Measurements from ENCODE around the gene PCNP. TPM values are rescaled to one million over a fixed set of nuclear protein-coding genes. Genes with fewer than 3 reads are reported as not detected.
"Not testable (repeated sequence)": the region's sequence is repeated elsewhere in the genome, so short reads cannot be mapped to it uniquely, and the experiment has no call there.

Gene PCNP
- polyA plus RNA-seq, 1 donor (not counting 4 experiments of a cell fraction or from before 2014, with no cell fraction given) = 97.8 TPM

DNA sequence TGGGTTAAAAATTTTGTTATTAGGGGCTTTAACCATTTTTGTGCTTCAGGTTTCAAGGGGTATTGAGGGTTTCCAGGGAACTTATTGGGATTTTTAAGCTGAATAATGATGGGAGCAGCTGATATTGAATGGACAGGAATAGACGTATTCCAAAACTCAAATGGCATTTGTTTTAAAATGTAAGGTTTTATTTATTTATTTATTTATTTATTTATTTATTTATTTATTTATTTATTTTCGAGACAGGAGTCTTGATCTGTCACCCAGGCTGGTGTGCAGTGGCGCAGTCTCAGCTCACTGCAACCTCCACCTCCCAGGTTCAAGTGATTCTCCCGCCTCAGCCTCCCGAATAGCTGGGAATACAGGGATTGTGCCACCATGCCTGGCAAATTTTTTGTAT is 38.8 kb upstream of the PCNP start:
- H3K4me2 ChIP-seq (ENCODE audit: control insufficient read depth, extremely low read depth, insufficient read depth, low read depth, low read length) = no peak overlapping the region
- H3K4me1 ChIP-seq (ENCODE audit: control insufficient read depth, extremely low read depth, insufficient read depth, low read length) = peaks cover 18% of the 10 kb centered on the region
- H4K20me1 ChIP-seq (ENCODE audit: control insufficient read depth, extremely low read depth, insufficient read depth, low read length) = no peaks in the 10 kb centered on the region
- H3K27me3 ChIP-seq (ENCODE audit: control insufficient read depth, extremely low read depth, insufficient read depth, low read length) = no peaks in the 10 kb centered on the region
- H3K9me3 ChIP-seq (ENCODE audit: control insufficient read depth, low read depth, low read length) = no peaks in the 10 kb centered on the region
- dilution Hi-C loops (cut with MboI; ENCODE audit: extremely low pct_ligation_motif_present, low sequenced_read_pairs) = no loop called here
- no peak for DNase-seq (ENCODE audit: low read depth, low spot score)
- H3K9ac ChIP-seq (ENCODE audit: control insufficient read depth, extremely low read depth, insufficient read depth, low read length) = no peak overlapping the region
- H3K36me3 ChIP-seq (ENCODE audit: control insufficient read depth in 2 of 2, extremely low read depth in 1 of 2, insufficient read depth in 2 of 2, low read length in 2 of 2) = no peaks in the 10 kb centered on the region
- no peak overlapping the region for H2AFZ ChIP-seq (ENCODE audit: control insufficient read depth, low read length)
- FAIRE-seq = no peak
- H3K79me2 ChIP-seq (ENCODE audit: control insufficient read depth, insufficient read depth, low read length) = no peaks in the 10 kb centered on the region
- TF ChIP-seq, protein P1, sequence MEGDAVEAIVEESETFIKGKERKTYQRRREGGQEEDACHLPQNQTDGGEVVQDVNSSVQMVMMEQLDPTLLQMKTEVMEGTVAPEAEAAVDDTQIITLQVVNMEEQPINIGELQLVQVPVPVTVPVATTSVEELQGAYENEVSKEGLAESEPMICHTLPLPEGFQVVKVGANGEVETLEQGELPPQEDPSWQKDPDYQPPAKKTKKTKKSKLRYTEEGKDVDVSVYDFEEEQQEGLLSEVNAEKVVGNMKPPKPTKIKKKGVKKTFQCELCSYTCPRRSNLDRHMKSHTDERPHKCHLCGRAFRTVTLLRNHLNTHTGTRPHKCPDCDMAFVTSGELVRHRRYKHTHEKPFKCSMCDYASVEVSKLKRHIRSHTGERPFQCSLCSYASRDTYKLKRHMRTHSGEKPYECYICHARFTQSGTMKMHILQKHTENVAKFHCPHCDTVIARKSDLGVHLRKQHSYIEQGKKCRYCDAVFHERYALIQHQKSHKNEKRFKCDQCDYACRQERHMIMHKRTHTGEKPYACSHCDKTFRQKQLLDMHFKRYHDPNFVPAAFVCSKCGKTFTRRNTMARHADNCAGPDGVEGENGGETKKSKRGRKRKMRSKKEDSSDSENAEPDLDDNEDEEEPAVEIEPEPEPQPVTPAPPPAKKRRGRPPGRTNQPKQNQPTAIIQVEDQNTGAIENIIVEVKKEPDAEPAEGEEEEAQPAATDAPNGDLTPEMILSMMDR (optimal IDR thresholded peaks at IDR 0.05 in 1 of 3, IDR thresholded peaks at IDR 0.05 in 1 of 3, conservative IDR thresholded peaks at IDR 0.05 in 1 of 3; ENCODE audit: extremely low read depth in 1 of 3, insufficient read depth in 2 of 3, low read length in 3 of 3) = no peak
- no peak for TF ChIP-seq EZH2 (IDR thresholded peaks at IDR 0.05; ENCODE audit: low read length)
- H3K27ac ChIP-seq (ENCODE audit: control insufficient read depth, insufficient read depth, low read length) = no peak overlapping the region
- no peak overlapping the region for H3K4me3 ChIP-seq (ENCODE audit: control insufficient read depth in 2 of 3, extremely low read depth in 1 of 3, insufficient read depth in 2 of 3, low read depth in 1 of 3, low read length in 3 of 3)
- H3K9me1 ChIP-seq (ENCODE audit: control insufficient read depth, extremely low read depth, insufficient read depth, low read length) = no peaks in the 10 kb centered on the region

- Histone ChIP-seq H3K36me3 (ENCODE audit: control insufficient read depth in 2 of 2, extremely low read depth in 1 of 2, insufficient read depth in 2 of 2, low read length in 2 of 2) (no peaks in the 10 kb centered on the region), H4K20me1 (ENCODE audit: control insufficient read depth, extremely low read depth, insufficient read depth, low read length) (no peaks in the 10 kb centered on the region), H3K9me3 (ENCODE audit: control insufficient read depth, low read depth, low read length) (no peaks in the 10 kb centered on the region), H3K4me2 (ENCODE audit: control insufficient read depth, extremely low read depth, insufficient read depth, low read depth, low read length) (no peak overlapping the region), H2AFZ (ENCODE audit: control insufficient read depth, low read length) (no peak overlapping the region), H3K9me1 (ENCODE audit: control insufficient read depth, extremely low read depth, insufficient read depth, low read length) (no peaks in the 10 kb centered on the region), H3K79me2 (ENCODE audit: control insufficient read depth, insufficient read depth, low read length) (no peaks in the 10 kb centered on the region), H3K4me1 (ENCODE audit: control insufficient read depth, extremely low read depth, insufficient read depth, low read length) (peaks cover 18% of the 10 kb centered on the region), H3K4me3 (ENCODE audit: control insufficient read depth in 2 of 3, extremely low read depth in 1 of 3, insufficient read depth in 2 of 3, low read depth in 1 of 3, low read length in 3 of 3) (no peak overlapping the region), H3K9ac (ENCODE audit: control insufficient read depth, extremely low read depth, insufficient read depth, low read length) (no peak overlapping the region), H3K27ac (ENCODE audit: control insufficient read depth, insufficient read depth, low read length) (no peak overlapping the region), H3K27me3 (ENCODE audit: control insufficient read depth, extremely low read depth, insufficient read depth, low read length) (no peaks in the 10 kb centered on the region)
- FAIRE-seq (no peak), DNase-seq (ENCODE audit: low read depth, low spot score) (no peak)
- dilution Hi-C loops (cut with MboI; ENCODE audit: extremely low pct_ligation_motif_present, low sequenced_read_pairs) = no loop called here
- TF ChIP-seq, protein P1 (optimal IDR thresholded peaks at IDR 0.05 in 1 of 3, IDR thresholded peaks at IDR 0.05 in 1 of 3, conservative IDR thresholded peaks at IDR 0.05 in 1 of 3; ENCODE audit: extremely low read depth in 1 of 3, insufficient read depth in 2 of 3, low read length in 3 of 3) = no peak
- TF ChIP-seq EZH2 (IDR thresholded peaks at IDR 0.05; ENCODE audit: low read length) = no peak
These were observed 37.7 kb upstream of the PCNP start for GRCh38 chr3:101536266-101536665.

GRCh38 chr3:101536955-101537354 is 37.0 kb upstream of the PCNP start:
- H2AFZ ChIP-seq (ENCODE audit: control insufficient read depth, low read length); dilution Hi-C loops (cut with MboI; ENCODE audit: extremely low pct_ligation_motif_present, low sequenced_read_pairs); H4K20me1 ChIP-seq (ENCODE audit: control insufficient read depth, extremely low read depth, insufficient read depth, low read length); H3K79me2 ChIP-seq (ENCODE audit: control insufficient read depth, insufficient read depth, low read length); H3K27ac ChIP-seq (ENCODE audit: control insufficient read depth, insufficient read depth, low read length); H3K9ac ChIP-seq (ENCODE audit: control insufficient read depth, extremely low read depth, insufficient read depth, low read length); DNase-seq (ENCODE audit: low read depth, low spot score); FAIRE-seq; H3K9me3 ChIP-seq (ENCODE audit: control insufficient read depth, low read depth, low read length); H3K4me2 ChIP-seq (ENCODE audit: control insufficient read depth, extremely low read depth, insufficient read depth, low read depth, low read length); H3K36me3 ChIP-seq (ENCODE audit: control insufficient read depth in 2 of 2, extremely low read depth in 1 of 2, insufficient read depth in 2 of 2, low read length in 2 of 2); H3K9me1 ChIP-seq (ENCODE audit: control insufficient read depth, extremely low read depth, insufficient read depth, low read length); H3K4me3 ChIP-seq (ENCODE audit: control insufficient read depth in 2 of 3, extremely low read depth in 1 of 3, insufficient read depth in 2 of 3, low read depth in 1 of 3, low read length in 3 of 3); H3K27me3 ChIP-seq (ENCODE audit: control insufficient read depth, extremely low read depth, insufficient read depth, low read length): not testable (repeated sequence)
- H3K4me1 ChIP-seq (ENCODE audit: control insufficient read depth, extremely low read depth, insufficient read depth, low read length) = peaks cover 18% of the 10 kb centered on the region

All from keratinocyte (primary cell).